PC-9 (cell line): ENCODE data around the gene CACNA2D1. TPM values are rescaled to one million over a fixed set of nuclear protein-coding genes. Genes with fewer than 3 reads are reported as not detected.

Experiments used
- BruUV-seq: library from RNA; stranded (reverse); fragments of 400-500 nt; replicated peaks from 2 replicates; lab custom pipeline; 2021; lab: Mats Ljungman, UMichigan
- CTCF ChIA-PET: fragments of 300-600 bp; sonication (Branson Sonifier 250); formaldehyde crosslinking; loops from one replicate; lab custom pipeline; 2022; ENCODE audit warnings: antibody characterized with exemption; lab: Charles Lee
- POLR2A ChIA-PET: fragments of 300-600 bp; sonication (Branson Sonifier 250); formaldehyde crosslinking; loops from one replicate; lab custom pipeline; 2022; ENCODE audit warnings: antibody characterized with exemption; ENCODE audit not compliant: unreplicated experiment; lab: Charles Lee
- DNase-seq, 2 experiments: peaks; one replicate each; pipeline versions ENCODE4 v3.0.0 to v3.0.0-alpha.2; 2015 to 2022; ENCODE audit warnings: mixed read lengths in 1 of 2
- H2AFZ ChIP-seq: fragments of 200-600 bp; sonication (generic); 2 replicates; pipeline ENCODE4 v1.8.1; 2017; ENCODE audit warnings: antibody characterized with exemption
- H3F3A ChIP-seq: fragments of 200-600 bp; sonication (generic); 2 replicates; pipeline ENCODE4 v1.8.1; 2017; ENCODE audit warnings: antibody characterized with exemption, mild to moderate bottlenecking, low read depth; ENCODE audit not compliant: insufficient read depth
- H3K27ac ChIP-seq: fragments of 200-600 bp; sonication (generic); 2 replicates; pipeline ENCODE4 v1.6.1; 2016; ENCODE audit warnings: mixed run types
- H3K27me3 ChIP-seq: fragments of 200-600 bp; sonication (generic); 2 replicates; pipeline ENCODE4 v1.6.1; 2016; ENCODE audit warnings: low read depth, mixed run types; ENCODE audit not compliant: insufficient read depth
- H3K36me3 ChIP-seq: fragments of 200-600 bp; sonication (generic); 2 replicates; pipeline ENCODE4 v1.6.1; 2016; ENCODE audit warnings: low read depth, mixed run types
- H3K4me1 ChIP-seq: fragments of 200-600 bp; sonication (generic); replicated peaks from 2 replicates; pipeline ENCODE4 v1.6.1; 2016; ENCODE audit warnings: mixed run types; ENCODE audit not compliant: insufficient read depth
- H3K4me2 ChIP-seq: fragments of 200-600 bp; sonication (generic); 2 replicates; pipeline ENCODE4 v1.6.1; 2017; ENCODE audit warnings: mixed run types
- H3K4me3 ChIP-seq: fragments of 200-600 bp; sonication (generic); 2 replicates; pipeline ENCODE4 v1.6.1; 2016; ENCODE audit warnings: mixed run types
- H3K79me2 ChIP-seq: fragments of 200-600 bp; sonication (generic); 2 replicates; pipeline ENCODE4 v1.6.1; 2017; ENCODE audit warnings: low read depth, mixed run types
- H3K9me2 ChIP-seq: fragments of 200-600 bp; sonication (generic); 2 replicates; pipeline ENCODE4 v1.8.1; 2017; ENCODE audit warnings: mild to moderate bottlenecking; ENCODE audit not compliant: insufficient read depth
- H3K9me3 ChIP-seq: fragments of 200-600 bp; sonication (generic); 2 replicates; pipeline ENCODE4 v1.8.1; 2016; ENCODE audit warnings: low read depth; ENCODE audit not compliant: insufficient read depth
- H4K20me1 ChIP-seq: fragments of 200-600 bp; sonication (generic); 2 replicates; pipeline ENCODE4 v1.8.1; 2017; ENCODE audit not compliant: insufficient read depth
- EZH2 ChIP-seq: fragments of 200-600 bp; sonication (generic); IDR thresholded peaks from 2 replicates; pipeline ENCODE4 v1.8.0; 2017; ENCODE audit warnings: antibody characterized with exemption, low read depth
- intact Hi-C: fragments of 100-400 bp; cut with micrococcal nuclease; formaldehyde crosslinking; loops from one replicate; pipeline ENCODE4 v1.10.0; 2022; ENCODE audit not compliant: unreplicated experiment
- total RNA-seq: library from RNA; stranded (reverse); gene quantifications from 2 replicates; pipeline ENCODE4 v1.2.3, GENCODE V29; 2021
- TF ChIP-seq, protein P1 (sequence below): fragments of 200-600 bp; sonication (generic); conservative IDR thresholded peaks from 2 replicates; pipeline ENCODE4 v1.6.1; 2017; ENCODE audit warnings: mixed run types, antibody characterized with exemption, mild to moderate bottlenecking, moderate library complexity

CACNA2D1 gene
- total RNA-seq, 1 experiment from 2014 or later: 3.2 TPM

DNA sequence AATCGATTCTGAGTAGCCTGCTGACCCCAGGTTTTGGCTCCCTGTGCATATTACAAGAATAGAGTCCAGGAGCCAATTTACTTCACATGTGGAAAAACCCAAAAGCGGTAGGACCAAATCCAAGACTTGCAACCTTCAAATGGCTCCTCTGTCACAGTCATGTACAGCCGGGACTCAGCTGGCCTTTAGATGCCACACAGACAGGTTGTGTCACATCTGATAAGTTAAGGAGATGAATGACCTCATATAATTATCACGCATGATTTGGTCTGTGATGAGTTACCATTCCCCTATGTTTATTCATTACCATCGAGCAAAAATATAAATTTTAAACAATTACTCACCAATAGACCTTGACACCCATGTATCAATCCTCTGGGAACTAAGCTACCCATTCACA is 14.2 kb downstream of the CACNA2D1 start:
- H3K4me2 ChIP-seq: no peak overlapping the region
- no peaks in the 10 kb centered on the region for H3K4me1 ChIP-seq
- H3K79me2 ChIP-seq: no peaks in the 10 kb centered on the region
- no peaks in the 10 kb centered on the region for H3F3A ChIP-seq
- CTCF ChIA-PET: no interaction called here
- H3K9me2 ChIP-seq: no peaks in the 10 kb centered on the region
- H3K9me3 ChIP-seq: no peaks in the 10 kb centered on the region
- intact Hi-C loops: no loop called here
- no peak overlapping the region for H3K4me3 ChIP-seq
- no TSS peak for BruUV-seq
- TF ChIP-seq EZH2: no peak
- H4K20me1 ChIP-seq: no peaks in the 10 kb centered on the region
- H3K36me3 ChIP-seq: no peaks in the 10 kb centered on the region
- no peaks in the 10 kb centered on the region for H3K27me3 ChIP-seq
- POLR2A ChIA-PET: no interaction called here
- DNase-seq: no peak
- H2AFZ ChIP-seq: no peak overlapping the region
- no peak overlapping the region for H3K27ac ChIP-seq

DNA sequence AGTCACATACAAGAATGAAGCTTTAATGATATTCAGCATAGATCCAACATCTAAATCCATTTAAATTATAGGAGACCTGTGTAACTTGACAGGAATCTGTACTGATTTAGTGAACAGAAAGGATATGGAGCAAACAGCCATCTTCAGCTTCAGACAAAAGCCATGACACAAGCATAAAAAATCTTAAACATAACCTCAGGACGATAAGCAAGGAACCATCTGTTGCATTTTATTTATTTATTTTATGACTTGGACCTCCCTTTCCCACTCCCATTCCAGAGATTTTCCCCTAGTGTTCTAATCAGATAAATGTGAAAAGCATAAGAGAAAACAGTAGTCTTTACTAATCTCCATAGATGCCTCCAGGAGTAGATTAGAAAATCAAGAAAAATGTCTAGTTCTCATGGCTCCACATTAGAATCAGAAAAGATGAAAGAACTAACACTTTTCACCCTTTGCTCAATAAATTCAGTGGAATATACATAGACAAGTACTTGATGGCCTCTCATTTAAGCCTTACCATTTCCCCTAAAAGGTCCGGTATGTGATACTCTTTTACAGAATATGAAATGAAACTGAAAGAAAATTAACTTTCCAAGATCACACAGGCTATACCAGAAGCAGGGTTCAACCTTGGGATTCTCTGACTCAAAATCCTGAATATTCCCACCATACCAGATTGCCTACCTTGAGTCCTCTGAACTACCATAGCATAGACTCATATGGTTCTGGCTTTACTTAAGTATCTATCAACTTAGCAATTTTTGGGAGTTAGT is 15.2 kb downstream of the CACNA2D1 start:
- Histone ChIP-seq H3K4me1 (no peaks in the 10 kb centered on the region), H3K79me2 (no peaks in the 10 kb centered on the region), H3K9me3 (no peaks in the 10 kb centered on the region), H3K27me3 (no peaks in the 10 kb centered on the region), H3K4me2 (no peak overlapping the region), H3F3A (no peaks in the 10 kb centered on the region), H3K4me3 (no peak overlapping the region), H2AFZ (no peak overlapping the region), H3K9me2 (no peaks in the 10 kb centered on the region), H4K20me1 (no peaks in the 10 kb centered on the region), H3K27ac (no peak overlapping the region), H3K36me3 (no peaks in the 10 kb centered on the region)
- no TSS peak for BruUV-seq
- DNase-seq: no peak
- POLR2A ChIA-PET: no interaction called here
- CTCF ChIA-PET: no interaction called here
- TF ChIP-seq EZH2: no peak
- TF ChIP-seq, protein P1, sequence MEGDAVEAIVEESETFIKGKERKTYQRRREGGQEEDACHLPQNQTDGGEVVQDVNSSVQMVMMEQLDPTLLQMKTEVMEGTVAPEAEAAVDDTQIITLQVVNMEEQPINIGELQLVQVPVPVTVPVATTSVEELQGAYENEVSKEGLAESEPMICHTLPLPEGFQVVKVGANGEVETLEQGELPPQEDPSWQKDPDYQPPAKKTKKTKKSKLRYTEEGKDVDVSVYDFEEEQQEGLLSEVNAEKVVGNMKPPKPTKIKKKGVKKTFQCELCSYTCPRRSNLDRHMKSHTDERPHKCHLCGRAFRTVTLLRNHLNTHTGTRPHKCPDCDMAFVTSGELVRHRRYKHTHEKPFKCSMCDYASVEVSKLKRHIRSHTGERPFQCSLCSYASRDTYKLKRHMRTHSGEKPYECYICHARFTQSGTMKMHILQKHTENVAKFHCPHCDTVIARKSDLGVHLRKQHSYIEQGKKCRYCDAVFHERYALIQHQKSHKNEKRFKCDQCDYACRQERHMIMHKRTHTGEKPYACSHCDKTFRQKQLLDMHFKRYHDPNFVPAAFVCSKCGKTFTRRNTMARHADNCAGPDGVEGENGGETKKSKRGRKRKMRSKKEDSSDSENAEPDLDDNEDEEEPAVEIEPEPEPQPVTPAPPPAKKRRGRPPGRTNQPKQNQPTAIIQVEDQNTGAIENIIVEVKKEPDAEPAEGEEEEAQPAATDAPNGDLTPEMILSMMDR: no peak
- intact Hi-C loops: no loop called here

DNA sequence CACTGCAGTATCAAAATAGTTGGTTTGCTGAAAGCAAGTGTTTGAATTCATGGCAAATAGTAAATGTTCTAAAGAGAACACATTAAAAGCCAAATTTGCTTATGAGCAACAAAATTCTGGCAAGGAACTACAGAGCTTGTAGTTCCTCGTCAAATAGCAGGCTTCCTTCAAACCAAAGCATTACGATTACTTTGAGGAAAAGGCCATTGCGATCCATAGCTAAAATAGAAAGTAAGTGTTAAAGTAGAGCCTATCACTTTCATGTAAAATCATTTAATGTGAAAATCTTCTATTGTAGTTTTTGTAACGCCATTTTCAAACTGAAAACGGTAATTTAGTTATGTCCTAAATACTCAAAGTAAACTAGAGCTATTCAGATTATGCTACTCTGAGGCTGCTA is 20.1 kb downstream of the CACNA2D1 start:
- Histone ChIP-seq H3K4me3 (no peak overlapping the region), H3K9me2 (no peaks in the 10 kb centered on the region), H3K27me3 (no peaks in the 10 kb centered on the region), H3K27ac (no peak overlapping the region), H3K79me2 (no peaks in the 10 kb centered on the region), H3F3A (no peaks in the 10 kb centered on the region), H4K20me1 (no peaks in the 10 kb centered on the region), H3K9me3 (no peaks in the 10 kb centered on the region), H2AFZ (no peak overlapping the region), H3K4me1 (no peaks in the 10 kb centered on the region), H3K36me3 (no peaks in the 10 kb centered on the region), H3K4me2 (no peak overlapping the region)
- POLR2A ChIA-PET: no interaction called here
- intact Hi-C loops: no loop called here
- BruUV-seq: no TSS peak
- TF ChIP-seq EZH2: no peak
- TF ChIP-seq, protein P1: no peak
- no peak for DNase-seq
- CTCF ChIA-PET: interaction anchor here (0.7 kb wide), 1 partner anchor 25 kb away, joined by 4 read pairs; no protein-coding TSS in a partner anchor
